Measurements from ENCODE around the gene SIGLEC8.

The SIGLEC8 gene

GRCh38 chr19:51431124-51431523, 27.1 kb downstream of the SIGLEC8 start:
- Histone ChIP-seq H3K9me2 (replicated peaks; ENCODE audit: low read depth, low read length) (no peaks in the 10 kb centered on the region), H3K36me3 (ENCODE audit: insufficient read depth, low read length) (no peaks in the 10 kb centered on the region), H3K27me3 (ENCODE audit: insufficient read depth, low read length, poor library complexity, severe bottlenecking) (no peaks in the 10 kb centered on the region), H3F3A (ENCODE audit: low read depth) (no peaks in the 10 kb centered on the region), H3K79me2 (ENCODE audit: insufficient read depth, low read length) (no peaks in the 10 kb centered on the region), H3K4me1 (ENCODE audit: insufficient read depth, low read length, poor library complexity, severe bottlenecking) (no peaks in the 10 kb centered on the region), H3K9me3 (ENCODE audit: insufficient read depth, low read depth, low read length) (no peaks in the 10 kb centered on the region), H3K9ac (ENCODE audit: low read depth, low read length, poor library complexity, severe bottlenecking) (no peak overlapping the region), H3K4me2 (ENCODE audit: low read depth, low read length, poor library complexity, severe bottlenecking) (no peak overlapping the region), H4K20me1 (ENCODE audit: insufficient read depth, low read length, poor library complexity, severe bottlenecking) (no peaks in the 10 kb centered on the region), H3K4me3 (ENCODE audit: low read length, poor library complexity, severe bottlenecking) (no peak overlapping the region), H2AFZ (ENCODE audit: low read length) (no peak overlapping the region)
- TF ChIP-seq EZH2phosphoT487 (IDR thresholded peaks at IDR 0.05; ENCODE audit: borderline replicate concordance) (no peak), CTCF (conservative IDR thresholded peaks at IDR 0.05; ENCODE audit: low read length) (no peak)

- Histone ChIP-seq H4K20me1 (ENCODE audit: insufficient read depth, low read length, poor library complexity, severe bottlenecking) (no peaks in the 10 kb centered on the region), H3K4me2 (ENCODE audit: low read depth, low read length, poor library complexity, severe bottlenecking) (no peak overlapping the region), H3K9me3 (ENCODE audit: insufficient read depth, low read depth, low read length) (no peaks in the 10 kb centered on the region), H2AFZ (ENCODE audit: low read length) (no peak overlapping the region), H3K27me3 (ENCODE audit: insufficient read depth, low read length, poor library complexity, severe bottlenecking) (no peaks in the 10 kb centered on the region), H3K36me3 (ENCODE audit: insufficient read depth, low read length) (no peaks in the 10 kb centered on the region), H3F3A (ENCODE audit: low read depth) (no peaks in the 10 kb centered on the region), H3K9me2 (replicated peaks; ENCODE audit: low read depth, low read length) (no peaks in the 10 kb centered on the region), H3K9ac (ENCODE audit: low read depth, low read length, poor library complexity, severe bottlenecking) (no peak overlapping the region), H3K79me2 (ENCODE audit: insufficient read depth, low read length) (no peaks in the 10 kb centered on the region), H3K4me1 (ENCODE audit: insufficient read depth, low read length, poor library complexity, severe bottlenecking) (no peaks in the 10 kb centered on the region), H3K4me3 (ENCODE audit: low read length, poor library complexity, severe bottlenecking) (no peak overlapping the region)
- TF ChIP-seq CTCF (conservative IDR thresholded peaks at IDR 0.05; ENCODE audit: low read length) (no peak), EZH2phosphoT487 (IDR thresholded peaks at IDR 0.05; ENCODE audit: borderline replicate concordance) (no peak)
Observed at GRCh38 chr19:51430221-51430620, 28.0 kb downstream of the SIGLEC8 start.

- no peak overlapping the region for H3K4me2 ChIP-seq (ENCODE audit: low read depth, low read length, poor library complexity, severe bottlenecking)
- no peaks in the 10 kb centered on the region for H3K9me2 ChIP-seq (replicated peaks; ENCODE audit: low read depth, low read length)
- H3F3A ChIP-seq (ENCODE audit: low read depth), result no peaks in the 10 kb centered on the region
- H3K79me2 ChIP-seq (ENCODE audit: insufficient read depth, low read length), result no peaks in the 10 kb centered on the region
- TF ChIP-seq CTCF (conservative IDR thresholded peaks at IDR 0.05; ENCODE audit: low read length) (no peak), EZH2phosphoT487 (IDR thresholded peaks at IDR 0.05; ENCODE audit: borderline replicate concordance) (no peak)
- no peaks in the 10 kb centered on the region for H3K4me1 ChIP-seq (ENCODE audit: insufficient read depth, low read length, poor library complexity, severe bottlenecking)
- no peak overlapping the region for H2AFZ ChIP-seq (ENCODE audit: low read length)
- H3K9ac ChIP-seq (ENCODE audit: low read depth, low read length, poor library complexity, severe bottlenecking), result no peak overlapping the region
- H3K9me3 ChIP-seq (ENCODE audit: insufficient read depth, low read depth, low read length), result no peaks in the 10 kb centered on the region
- H4K20me1 ChIP-seq (ENCODE audit: insufficient read depth, low read length, poor library complexity, severe bottlenecking), result no peaks in the 10 kb centered on the region
- no peaks in the 10 kb centered on the region for H3K36me3 ChIP-seq (ENCODE audit: insufficient read depth, low read length)
- no peak overlapping the region for H3K4me3 ChIP-seq (ENCODE audit: low read length, poor library complexity, severe bottlenecking)
- no peaks in the 10 kb centered on the region for H3K27me3 ChIP-seq (ENCODE audit: insufficient read depth, low read length, poor library complexity, severe bottlenecking)
Observed at GRCh38 chr19:51427201-51427600, 31.1 kb downstream of the SIGLEC8 start.
